Measurements from ENCODE around the gene RD3L.
"Not testable (repeated sequence)": the region's sequence is repeated elsewhere in the genome, so short reads cannot be mapped to it uniquely, and the experiment has no call there.

RD3L gene

DNA sequence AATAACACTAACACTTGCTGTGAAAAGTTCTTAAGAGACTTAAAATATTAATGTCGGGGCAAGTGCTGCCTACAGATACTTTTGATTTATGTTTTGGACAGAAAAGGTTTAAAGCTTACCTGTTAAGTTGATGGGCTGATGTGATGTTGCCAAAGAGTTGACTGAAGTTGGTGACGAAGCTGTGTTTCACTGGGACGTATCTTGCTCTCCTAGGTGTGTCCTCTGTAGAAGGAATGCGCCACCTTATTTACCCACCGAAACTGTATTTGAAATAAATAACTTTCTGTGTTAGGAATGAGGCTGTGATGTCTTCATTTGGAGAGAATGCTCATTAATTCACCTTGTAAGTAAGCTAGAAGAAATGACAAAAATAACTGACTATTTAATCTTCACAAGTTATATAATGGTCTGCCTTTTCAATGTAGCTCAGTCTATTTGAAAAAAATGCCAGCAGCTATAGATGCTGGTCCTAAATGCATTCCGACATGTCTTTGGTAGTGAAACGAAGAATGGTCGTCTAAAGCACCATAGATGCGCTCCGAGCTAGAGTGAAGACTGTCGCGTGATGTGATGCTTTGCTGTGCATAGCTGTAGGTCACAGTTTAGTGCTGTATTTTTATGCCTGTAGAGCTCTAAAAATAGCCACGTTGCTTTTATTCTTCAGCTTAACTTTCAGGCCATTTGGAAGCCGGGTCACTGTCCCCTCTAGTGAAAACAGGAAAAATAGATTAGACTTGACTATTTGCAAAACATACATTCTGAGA, at the start of gene RD3L:
Gene RD3L (minus strand): TSS at position 557 of the 764 bp plus-strand sequence. CDS start 834 bp downstream, outside the sequence.
- no peak for DNase-seq (ENCODE audit: low spot score)

DNA sequence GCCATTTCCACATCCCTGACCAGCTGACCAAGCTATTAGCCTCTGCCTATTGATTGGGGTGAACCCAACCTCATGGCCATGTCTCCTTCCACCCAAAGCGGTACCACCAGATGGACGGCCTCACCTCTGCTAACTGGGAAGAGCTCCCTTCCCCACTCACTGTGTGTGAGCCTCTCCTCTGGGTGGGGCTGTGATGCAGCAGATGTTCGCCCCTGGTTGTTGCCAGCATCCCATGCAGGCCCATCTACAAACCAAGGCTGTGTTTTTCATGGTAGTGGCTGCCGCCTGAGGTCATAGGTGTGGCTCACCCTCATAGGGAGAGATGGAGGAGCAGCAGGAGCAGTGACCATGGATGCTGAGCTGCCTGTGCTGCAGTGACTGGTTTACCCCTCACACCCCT, 47.6 kb upstream of the RD3L start:
- DNase-seq (ENCODE audit: low spot score) = no peak

DNA sequence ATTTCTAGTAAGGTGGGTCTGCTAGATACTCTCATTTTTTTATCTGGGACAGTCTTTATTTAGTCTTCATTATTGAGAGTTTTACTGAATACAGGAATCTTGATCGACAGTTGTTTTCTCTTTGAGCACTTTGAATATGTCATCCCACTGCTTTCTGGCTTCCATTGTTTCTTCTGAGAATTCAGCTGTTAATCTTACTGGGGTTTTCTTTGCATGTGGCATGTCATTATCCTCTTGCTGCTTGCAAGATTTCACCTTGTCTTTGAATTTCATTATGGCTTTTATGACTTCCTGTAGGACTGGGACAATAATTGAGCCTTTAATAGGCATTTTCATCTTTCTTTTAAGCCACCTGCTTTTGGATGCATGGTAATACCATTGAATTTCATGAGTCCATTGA, 46.7 kb upstream of the RD3L start:
- DNase-seq (ENCODE audit: low spot score) = no peak

DNA sequence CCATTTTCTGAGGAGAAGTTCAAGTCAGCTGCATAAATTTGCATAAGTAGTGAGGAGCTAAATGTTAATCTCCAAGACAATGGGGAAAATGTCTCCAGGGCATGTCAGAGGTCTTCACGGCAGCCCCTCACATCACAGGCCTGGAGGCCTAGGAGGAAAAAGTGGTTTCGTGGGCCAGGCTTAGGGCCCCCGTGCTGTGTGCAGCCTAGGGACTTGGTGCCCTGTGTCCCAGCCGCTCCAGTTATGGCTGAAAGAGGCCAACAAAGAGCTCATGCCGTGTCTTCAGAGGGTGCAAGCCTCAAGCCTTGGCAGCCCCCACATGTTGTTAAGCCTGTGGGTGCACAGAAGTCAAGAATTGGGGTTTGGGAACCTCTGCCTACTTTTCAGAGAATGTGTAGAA, 41.9 kb upstream of the RD3L start:
- DNase-seq (ENCODE audit: low spot score) = no peak

DNA sequence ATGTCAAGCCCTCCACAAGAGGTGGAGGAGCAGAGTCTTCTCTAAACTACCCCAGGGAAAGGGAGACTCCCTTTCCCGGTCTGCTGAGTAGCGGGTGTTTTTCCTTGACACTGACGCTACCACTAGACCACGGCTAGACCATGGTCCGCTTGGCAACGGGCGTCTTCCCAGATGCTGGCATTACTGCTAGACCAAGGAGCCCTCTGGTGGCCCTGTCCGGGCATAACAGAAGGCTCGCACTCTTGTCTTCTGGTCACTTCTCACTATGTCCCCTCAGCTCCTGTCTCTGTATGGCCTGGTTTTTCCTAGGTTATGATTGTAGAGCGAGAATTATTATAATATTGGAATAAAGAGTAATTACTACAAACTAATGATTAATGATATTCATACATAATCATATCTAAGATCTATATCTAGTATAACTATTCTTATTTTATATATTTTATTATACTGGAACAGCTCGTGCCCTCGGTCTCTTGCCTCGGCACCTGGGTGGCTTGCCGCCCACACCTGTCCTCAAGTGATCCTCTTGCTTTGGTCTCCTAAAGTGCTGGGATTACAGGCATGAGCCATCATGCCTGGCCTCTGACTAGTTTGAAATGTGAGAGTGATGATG, 38.4 kb upstream of the RD3L start:
- DNase-seq (ENCODE audit: low spot score) = not testable (repeated sequence)

DNA sequence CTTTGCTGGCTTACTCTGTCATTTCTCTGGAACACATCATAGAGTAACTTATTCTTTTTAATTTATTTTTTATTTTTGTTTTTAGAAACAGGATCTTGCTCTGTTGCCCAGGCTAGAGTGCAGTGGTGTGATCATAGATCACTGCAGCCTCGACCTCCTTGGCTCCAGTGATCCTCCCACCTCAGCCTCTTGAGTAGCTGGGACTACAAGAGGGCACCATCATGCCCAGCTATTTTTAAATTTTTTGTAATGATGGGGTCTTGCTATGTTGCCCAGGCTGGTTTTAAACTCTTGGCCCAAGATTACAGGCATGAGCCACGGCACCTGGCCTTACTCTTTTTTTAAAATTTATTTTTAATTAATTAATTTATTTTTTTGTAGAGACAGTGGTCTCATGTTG, 32.2 kb upstream of the RD3L start:
- no peak for DNase-seq (ENCODE audit: low spot score)

DNA sequence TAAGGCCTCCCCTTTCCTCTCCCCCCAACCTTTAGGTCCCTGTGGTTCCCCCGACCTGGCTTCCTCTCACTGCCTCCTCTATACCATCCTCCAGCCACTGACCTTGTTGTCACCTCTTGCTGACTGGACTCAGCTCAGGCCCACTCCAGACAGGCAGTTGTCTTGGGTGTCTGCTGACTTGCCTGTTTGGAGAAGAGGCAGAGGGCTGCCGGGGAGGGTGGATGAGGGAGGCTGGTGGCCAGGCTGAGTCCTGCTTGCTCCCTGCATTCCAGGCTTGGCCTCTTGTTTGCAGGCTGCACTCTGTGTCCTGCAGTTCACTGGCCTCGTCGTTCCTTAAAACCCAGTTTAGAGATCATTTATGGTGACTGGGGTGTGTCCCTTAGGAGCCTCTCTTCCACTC, 31.0 kb upstream of the RD3L start:
- DNase-seq (ENCODE audit: low spot score) = no peak

DNA sequence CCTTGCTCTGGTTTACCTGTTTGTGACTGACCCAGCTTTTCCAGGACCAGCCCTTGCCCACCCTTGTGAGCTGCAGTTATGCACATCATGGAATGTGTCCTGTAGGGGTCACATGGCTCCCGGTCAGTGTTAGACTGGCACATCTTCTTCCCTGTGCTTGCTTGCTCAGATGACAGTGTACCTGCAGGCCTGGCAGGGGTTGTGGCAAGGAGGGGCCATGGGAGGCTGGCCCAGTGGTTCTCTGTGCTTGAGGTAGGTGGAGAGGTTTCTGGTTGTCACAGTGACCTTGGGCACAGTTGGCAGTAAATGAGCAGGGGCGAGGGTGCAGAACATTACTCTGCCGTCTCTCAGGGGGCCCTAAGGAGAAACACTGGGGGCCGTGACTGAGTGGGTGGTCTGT, 27.6 kb upstream of the RD3L start:
- no peak for DNase-seq (ENCODE audit: low spot score)

DNA sequence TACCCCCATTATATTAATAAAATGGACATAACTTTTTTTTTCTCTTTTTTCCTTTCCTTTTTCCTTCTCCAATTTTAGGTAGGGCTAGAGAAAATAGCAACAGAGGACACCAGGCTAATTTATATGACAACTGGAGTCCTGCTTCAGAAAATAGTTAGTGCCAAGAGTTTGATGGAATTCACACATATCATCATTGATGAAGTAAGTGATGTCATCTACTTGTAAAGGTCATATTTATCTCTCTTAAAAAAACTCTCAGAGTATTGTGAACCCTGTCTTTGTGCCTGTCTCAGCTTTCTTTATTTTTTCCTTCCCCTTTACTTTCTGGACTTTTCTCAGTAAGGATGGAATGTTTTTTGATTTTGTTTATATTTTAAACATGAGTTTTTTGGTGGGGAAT, 24.3 kb upstream of the RD3L start:
- no peak for DNase-seq (ENCODE audit: low spot score)

DNA sequence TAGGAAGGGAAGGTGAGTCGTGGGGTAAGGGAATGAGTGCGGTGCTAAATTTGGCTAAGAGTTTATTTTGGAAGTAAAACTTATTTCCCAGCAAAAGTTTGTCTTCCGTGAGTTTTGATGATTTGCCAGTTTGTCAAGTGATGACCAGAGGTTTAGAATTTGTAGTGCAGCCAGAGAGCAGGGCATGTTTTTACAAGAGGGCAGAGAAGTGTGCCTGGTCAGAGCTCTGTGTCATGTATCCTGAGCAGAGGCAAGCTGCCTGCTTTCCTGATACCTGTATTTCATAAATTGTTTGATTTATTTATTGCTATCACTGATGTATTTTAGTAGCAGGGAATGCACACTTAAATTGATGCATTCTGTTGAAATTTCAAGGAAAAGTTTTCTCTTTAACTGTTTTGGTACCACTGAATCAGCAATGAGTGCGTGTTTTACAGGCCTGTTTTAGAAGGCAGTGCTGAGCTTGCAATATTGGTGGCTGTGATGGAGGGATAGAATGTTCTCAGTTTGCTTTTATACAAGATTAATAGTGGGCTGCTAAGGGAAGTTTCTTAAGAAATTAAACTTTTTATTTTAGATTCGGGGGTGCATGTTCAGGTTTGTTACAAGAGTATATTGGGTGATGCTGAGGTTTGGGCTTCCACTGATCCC, 19.7 kb upstream of the RD3L start:
- no peak for DNase-seq (ENCODE audit: low spot score)

DNA sequence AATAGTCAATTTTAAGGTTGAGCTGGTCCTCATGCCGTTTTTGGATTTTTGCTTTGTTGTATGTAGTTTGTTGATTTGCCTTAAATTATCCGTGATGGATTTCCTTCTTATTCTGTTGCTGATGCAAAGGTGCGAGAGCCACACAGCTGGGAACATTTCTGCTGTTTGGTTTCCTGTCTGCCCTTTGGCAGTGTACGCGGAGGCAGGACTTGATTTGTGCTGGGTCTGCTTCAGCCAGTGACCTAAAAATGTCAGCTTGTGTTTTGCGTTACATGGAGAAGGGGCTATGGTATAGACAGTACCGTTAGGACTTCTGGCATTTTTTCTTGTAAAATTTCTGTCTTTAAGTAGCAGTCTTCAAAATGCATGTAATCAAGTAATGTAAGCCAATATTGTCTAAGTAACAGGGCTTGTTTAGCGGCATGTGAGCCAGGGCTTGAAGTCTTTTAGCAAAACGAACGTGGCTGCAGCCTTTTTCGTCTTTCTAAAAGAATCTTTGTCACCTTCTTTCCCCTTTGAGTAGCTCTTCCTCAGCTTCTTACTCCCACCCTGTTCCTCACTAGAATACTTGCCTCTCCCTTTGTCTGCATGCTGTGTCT, 18.2 kb upstream of the RD3L start:
- DNase-seq (ENCODE audit: low spot score) = no peak

DNA sequence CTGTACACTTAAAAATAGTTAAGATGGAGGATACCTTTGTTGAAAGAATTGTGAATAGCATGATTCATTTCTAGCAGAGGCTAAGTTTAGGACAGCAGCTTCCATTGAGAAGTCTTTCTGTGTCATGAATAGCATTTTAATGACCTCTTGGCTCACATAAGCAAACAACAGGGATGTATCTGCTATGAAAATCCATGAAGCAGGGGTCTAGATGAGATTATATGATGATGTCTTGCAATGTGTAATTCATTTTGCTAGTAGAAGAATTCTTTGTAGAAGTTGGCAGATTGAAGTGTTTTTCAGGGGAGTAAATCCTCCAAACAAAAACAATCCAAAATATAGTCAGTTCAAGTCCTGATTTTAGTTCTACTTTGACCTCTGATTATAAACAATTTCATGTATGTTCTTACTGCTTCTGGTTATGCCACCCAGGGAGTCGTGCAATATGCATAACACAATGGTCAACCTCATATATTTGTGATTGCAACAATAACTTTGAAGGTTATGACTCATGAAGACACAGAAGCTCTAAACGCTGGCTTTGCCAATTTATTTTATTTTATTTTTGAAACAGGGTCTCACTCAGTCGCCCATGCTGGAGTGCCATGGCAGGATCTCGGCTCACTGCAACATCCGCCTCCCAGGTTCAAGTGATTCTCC, 6.9 kb upstream of the RD3L start:
- DNase-seq (ENCODE audit: low spot score) = no peak

DNA sequence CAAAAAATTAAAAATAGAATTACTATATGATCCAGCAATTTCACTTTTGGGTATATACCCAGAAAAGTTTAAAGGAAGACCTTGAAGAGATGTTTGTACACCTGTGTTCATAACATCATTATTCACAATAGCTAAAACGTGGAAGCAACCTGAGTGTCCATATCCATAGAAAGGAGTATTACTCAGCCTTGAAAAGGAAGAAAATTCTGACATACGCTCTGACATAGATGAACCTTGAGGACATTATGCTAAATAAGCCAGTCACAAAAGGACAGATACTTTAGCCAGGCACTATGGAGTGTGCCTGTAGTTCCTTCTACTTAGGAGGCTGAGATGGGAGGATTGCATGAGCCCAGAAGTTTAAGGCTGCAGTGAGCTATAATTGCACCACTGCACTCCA, 6.1 kb upstream of the RD3L start:
- DNase-seq (ENCODE audit: low spot score) = no peak

DNA sequence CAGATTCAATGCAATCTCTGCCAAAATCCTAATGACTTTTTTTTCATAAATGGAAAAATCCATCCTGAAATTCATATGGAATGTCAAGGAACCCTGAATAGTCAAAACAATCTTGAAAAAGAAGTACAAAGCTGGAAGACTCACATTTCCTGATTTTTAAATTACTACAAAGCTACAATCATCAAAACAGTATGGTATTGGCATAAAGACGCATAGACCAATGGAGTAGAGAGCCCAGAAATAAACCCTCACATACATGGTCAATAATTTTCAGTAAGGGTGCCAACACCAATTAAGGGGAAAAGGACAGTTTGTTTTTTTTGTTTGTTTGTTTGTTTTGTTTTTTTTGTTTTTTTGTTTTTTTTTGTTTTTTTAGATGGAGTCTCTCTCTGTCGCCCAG, 4.6 kb upstream of the RD3L start:
- DNase-seq (ENCODE audit: low spot score) = no peak

DNA sequence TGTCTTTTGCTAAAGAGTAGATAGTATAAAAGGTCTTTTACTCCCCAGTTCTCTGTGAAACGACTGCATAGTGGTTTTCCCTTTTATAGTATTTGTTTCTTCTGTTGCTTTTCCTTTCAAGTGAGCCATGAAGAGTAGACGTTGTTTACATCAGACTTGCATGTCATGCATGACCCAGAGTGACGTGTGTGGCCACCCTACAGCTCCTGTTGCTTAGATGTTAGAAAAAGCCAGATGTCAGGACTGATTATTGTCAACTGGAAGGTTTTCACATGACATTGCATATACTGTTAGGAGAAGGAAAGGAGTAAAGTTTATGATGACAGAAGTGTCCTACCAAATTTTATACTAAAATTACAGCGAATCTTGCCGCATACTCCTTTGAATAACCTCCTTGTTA, 1.3 kb upstream of the RD3L start:
- no peak for DNase-seq (ENCODE audit: low spot score)

DNA sequence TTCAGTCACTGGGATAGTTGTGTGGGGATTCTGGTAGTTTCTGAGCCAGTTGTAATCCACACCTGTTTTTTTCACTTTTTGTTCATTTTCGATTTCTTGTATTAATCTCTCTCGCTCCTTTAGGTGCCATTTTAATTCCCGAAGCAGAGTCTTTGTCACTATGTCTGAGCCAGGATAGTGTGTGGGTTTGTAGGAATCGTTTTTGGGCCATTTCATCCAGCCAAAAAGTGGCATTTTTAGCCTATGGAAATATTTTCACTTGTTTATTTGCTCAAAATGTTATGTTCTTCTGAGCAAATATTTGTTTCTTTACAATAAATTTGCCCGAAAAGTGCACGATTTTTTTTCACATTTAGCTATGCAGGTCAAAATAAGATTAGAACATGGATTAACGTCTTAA, 867 bp downstream of the RD3L start:
- DNase-seq (ENCODE audit: low spot score) = no peak

DNA sequence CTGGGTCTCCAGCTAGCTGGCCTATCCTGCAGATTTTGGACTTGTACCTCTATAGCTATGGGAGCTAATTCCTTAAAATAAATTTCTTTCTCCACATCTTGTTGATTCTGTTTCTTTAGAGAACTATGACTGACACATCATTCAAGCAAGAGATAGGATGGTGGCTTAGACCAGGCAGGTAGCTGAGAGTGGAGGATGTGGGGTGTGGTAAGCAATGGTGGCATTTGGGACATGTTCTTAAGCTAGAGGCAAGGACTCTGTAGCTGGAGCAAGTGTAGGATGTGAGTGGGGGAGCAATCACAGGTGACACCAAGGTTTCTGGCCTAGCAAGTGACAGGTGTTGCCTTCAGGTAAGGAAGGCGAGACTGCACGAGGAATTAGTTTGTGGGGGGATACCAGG, 7.2 kb downstream of the RD3L start:
- no peak for DNase-seq (ENCODE audit: low spot score)

DNA sequence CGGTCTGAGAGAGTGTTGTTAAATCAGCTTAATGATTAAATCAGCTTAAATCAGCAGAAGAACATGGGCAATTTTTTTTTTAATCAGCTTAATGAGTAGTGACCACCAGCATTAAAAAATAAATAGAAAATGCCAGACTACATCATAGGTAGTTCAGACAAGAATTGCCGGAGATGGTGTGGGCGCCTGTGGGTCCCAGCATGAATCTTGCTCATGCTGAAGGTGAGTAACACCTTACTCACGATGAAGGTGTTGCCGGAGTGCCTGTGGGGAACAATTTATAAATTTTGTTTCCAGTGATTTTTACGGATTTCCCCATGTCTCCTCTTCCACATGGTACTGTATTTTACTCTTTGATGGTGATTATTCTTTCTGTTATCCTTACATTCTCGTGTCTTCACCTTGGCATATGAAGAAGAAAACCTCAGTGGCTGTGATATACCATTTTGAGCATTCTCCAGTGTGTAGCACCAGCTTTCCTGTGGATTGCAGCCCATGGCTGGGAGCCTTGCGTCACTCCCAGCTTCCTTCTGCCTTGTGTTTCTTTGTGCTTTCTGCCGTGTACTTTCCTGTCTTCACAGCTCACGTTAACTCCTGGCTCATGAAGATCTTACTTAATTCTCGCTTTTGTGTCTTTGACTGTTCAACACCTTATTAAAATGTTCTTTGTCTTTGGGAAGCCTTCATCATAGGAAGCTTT, 9.4 kb downstream of the RD3L start:
- DNase-seq (ENCODE audit: low spot score) = no peak

DNA sequence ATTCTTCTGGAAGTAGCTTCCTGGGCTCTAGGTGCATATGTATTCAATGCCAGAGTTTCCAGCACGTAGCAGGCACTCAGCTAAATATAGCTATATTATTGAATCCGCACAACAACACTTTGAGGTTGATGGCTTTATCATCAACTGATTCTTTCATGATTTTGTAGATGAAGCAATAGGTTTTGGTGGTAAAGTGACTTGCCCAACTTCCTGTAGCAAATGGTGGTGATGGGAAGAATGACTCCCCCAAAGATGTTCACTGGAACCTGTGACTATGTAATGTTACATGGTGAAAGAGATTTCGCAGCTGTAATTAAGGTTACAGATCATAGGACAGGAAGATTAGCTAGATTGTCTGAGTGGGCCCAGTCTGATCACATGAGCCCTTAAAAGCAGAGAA, 10.9 kb downstream of the RD3L start:
- no peak for DNase-seq (ENCODE audit: low spot score)

DNA sequence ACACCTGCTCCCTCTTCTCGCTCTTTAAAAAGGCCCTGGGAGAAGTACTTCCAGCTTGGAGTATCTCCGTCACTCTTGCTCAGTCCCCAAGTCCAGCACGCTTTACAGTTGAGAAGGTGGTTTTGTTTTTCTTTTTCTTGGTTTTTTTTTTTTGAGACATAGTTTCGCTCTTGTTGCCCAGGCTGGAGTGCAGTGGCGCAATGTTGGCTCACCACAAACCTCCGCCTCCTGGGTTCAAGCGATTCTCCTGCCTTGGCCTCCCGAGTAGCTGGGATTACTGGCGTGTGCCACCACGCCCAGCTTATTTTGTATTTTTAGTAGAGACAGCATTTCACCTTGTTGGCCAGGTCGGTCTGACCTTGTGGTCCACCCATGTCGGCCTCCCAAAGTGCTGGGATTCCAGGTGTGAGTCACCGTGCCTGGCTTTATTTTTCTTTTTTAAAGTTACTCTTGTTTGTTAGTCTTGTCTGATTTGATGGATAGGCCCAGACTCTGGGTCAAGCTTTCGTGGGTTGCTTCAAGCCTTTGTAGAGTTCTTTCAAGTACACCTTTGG, 12.2 kb downstream of the RD3L start:
- no peak for DNase-seq (ENCODE audit: low spot score)

DNA sequence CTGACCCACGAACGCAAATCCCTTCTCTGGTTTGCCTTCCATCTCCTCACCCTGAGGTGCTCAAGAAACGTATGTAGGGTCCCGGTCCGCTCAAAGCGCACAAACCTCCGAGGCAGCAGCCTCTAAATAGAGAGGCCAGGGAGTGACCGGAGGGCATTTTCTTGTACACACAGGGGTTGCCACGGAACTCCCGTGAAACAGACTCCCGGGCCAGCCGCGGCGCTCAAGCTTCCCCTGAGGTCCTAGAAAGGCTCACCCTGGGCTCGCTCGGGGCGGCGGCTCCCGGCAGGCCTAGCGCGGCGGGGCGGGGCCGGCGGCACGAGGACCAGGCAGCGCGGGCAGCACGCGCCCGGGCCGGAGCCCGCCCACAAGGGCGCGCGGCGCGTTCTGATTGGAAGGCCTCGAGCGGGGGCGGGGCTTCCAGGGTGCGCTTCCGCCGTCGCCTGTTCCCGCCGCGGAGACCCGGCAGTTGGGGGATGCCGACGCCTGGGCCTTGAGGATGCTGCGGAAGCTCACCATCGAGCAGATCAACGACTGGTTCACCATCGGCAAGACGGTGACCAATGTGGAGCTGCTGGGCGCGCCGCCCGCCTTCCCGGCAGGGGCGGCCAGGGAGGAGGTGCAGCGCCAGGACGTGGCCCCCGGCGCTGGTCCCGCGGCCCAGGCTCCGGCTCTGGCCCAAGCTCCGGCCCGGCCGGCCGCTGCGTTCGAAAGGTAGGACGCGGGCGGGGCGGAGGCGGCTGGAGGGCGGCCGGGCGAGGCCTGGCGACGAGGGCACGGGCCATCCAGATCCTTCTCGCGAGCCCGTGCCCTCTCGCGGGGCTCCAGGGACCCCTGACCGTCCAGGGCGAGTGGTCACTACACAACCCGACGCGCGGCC, 14.1 kb downstream of the RD3L start, which contains the start of gene TDRD9:
Gene TDRD9 (plus strand): TSS at position 446 of the 880 bp plus-strand sequence. CDS start 54 bp downstream, at position 500.
- DNase-seq (ENCODE audit: low spot score) = no peak

All from LoVo (cell line).